HL-60 (cell line): ENCODE measurements around the gene MAN1A2.

Experiments
- DNase-seq, 2 experiments: peaks; one replicate each; pipeline ENCODE4 v3.0.0-alpha.2; 2010 to 2020; ENCODE audit warnings: low read depth in 1 of 2, low spot score in 1 of 2
- H3K27ac ChIP-seq: fragments of 250-450 bp; sonication (Bioruptor Pico); replicated peaks from 2 replicates; pipeline ENCODE4 v1.5.1; 2020; ENCODE audit warnings: mild to moderate bottlenecking, moderate library complexity
- H3K27me3 ChIP-seq: fragments of 250-450 bp; sonication (Bioruptor Pico); 2 replicates; pipeline ENCODE4 v1.5.1; 2021; ENCODE audit warnings: mild to moderate bottlenecking, moderate library complexity; ENCODE audit not compliant: insufficient read depth, poor library complexity, severe bottlenecking
- H3K4me3 ChIP-seq: replicated peaks from 2 replicates; pipeline ENCODE4 v1.5.1; 2011; ENCODE audit warnings: mild to moderate bottlenecking, control low read depth, low read length; ENCODE audit not compliant: insufficient read depth
- GABPA ChIP-seq: IDR thresholded peaks from 2 replicates; pipeline ENCODE4 v1.6.1; 2012; ENCODE audit warnings: low read depth
- POLR2AphosphoS5 ChIP-seq: IDR thresholded peaks from 2 replicates; pipeline ENCODE4 v1.6.1; 2012; ENCODE audit warnings: low read depth
- SPI1 ChIP-seq: IDR thresholded peaks from 2 replicates; pipeline ENCODE4 v1.6.1; 2012; ENCODE audit warnings: low read depth, mild to moderate bottlenecking, borderline replicate concordance
- TF ChIP-seq, protein P1 (sequence below): IDR thresholded peaks from 2 replicates; pipeline ENCODE4 v1.6.1; 2012; ENCODE audit warnings: low read depth; ENCODE audit not compliant: insufficient replicate concordance
- TF ChIP-seq, protein P2 (sequence below): IDR thresholded peaks from one replicate; pipeline ENCODE4 v1.5.1; 2011; ENCODE audit warnings: low read length, control low read depth, inconsistent platforms; ENCODE audit not compliant: insufficient read depth

Gene MAN1A2

DNA sequence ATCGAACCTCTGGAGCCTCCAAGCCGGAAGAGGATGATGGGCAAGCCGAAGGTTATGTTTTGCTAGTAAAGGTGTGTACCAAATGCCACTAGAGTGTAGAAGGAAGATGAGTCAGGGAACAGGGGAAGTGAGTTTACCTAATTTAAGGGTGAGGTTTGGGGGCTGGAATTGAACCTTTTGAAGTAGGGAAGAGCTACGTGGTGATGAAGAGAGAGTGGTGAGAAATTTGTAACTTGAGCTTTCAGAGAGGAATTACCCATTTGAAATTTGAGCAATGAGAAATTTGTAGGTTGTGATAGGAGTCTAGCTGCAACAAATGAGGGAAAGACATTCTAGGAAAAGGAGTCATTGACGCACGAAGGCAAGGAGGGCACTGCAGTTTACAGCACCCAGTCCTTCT lies 168.6 kb downstream of the MAN1A2 start:
- DNase-seq = no peak
- no peaks in the 10 kb centered on the region for H3K27me3 ChIP-seq
- TF ChIP-seq, protein P1, sequence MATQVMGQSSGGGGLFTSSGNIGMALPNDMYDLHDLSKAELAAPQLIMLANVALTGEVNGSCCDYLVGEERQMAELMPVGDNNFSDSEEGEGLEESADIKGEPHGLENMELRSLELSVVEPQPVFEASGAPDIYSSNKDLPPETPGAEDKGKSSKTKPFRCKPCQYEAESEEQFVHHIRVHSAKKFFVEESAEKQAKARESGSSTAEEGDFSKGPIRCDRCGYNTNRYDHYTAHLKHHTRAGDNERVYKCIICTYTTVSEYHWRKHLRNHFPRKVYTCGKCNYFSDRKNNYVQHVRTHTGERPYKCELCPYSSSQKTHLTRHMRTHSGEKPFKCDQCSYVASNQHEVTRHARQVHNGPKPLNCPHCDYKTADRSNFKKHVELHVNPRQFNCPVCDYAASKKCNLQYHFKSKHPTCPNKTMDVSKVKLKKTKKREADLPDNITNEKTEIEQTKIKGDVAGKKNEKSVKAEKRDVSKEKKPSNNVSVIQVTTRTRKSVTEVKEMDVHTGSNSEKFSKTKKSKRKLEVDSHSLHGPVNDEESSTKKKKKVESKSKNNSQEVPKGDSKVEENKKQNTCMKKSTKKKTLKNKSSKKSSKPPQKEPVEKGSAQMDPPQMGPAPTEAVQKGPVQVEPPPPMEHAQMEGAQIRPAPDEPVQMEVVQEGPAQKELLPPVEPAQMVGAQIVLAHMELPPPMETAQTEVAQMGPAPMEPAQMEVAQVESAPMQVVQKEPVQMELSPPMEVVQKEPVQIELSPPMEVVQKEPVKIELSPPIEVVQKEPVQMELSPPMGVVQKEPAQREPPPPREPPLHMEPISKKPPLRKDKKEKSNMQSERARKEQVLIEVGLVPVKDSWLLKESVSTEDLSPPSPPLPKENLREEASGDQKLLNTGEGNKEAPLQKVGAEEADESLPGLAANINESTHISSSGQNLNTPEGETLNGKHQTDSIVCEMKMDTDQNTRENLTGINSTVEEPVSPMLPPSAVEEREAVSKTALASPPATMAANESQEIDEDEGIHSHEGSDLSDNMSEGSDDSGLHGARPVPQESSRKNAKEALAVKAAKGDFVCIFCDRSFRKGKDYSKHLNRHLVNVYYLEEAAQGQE = no peak
- TF ChIP-seq, protein P2, sequence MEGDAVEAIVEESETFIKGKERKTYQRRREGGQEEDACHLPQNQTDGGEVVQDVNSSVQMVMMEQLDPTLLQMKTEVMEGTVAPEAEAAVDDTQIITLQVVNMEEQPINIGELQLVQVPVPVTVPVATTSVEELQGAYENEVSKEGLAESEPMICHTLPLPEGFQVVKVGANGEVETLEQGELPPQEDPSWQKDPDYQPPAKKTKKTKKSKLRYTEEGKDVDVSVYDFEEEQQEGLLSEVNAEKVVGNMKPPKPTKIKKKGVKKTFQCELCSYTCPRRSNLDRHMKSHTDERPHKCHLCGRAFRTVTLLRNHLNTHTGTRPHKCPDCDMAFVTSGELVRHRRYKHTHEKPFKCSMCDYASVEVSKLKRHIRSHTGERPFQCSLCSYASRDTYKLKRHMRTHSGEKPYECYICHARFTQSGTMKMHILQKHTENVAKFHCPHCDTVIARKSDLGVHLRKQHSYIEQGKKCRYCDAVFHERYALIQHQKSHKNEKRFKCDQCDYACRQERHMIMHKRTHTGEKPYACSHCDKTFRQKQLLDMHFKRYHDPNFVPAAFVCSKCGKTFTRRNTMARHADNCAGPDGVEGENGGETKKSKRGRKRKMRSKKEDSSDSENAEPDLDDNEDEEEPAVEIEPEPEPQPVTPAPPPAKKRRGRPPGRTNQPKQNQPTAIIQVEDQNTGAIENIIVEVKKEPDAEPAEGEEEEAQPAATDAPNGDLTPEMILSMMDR = no peak
- TF ChIP-seq SPI1 (no peak), GABPA (no peak), POLR2AphosphoS5 (no peak)
- H3K27ac ChIP-seq = no peak overlapping the region
- no peak overlapping the region for H3K4me3 ChIP-seq

DNA sequence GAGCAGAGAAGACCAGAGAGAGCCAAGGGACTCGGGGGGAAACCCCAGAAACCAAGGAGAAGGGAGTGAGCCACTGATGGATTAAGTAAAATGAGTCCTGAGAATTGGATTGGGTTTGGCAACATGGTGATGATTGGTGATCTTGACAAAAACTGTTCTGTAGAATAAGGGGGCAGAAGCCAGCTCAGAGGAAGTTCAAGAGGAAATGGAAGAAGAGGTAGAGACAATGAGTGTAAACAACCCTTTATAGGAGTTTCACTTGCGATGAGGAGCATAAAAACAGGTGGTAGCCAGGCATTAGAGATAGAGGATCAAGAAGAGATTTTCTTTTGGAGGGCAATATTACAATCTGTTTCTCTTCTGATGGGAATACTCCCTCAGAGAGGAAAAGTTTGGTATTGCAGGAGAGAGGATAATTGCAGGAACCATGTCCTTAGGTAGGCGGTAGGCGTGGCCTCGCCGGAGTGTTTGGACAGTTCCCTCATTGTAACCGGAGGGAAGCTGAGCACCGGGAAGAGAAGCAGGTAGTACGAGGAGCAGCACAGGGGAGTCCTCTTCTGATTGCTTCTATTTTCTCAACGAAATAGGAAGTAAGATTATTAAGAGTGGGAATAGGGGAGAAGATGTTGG lies 170.2 kb downstream of the MAN1A2 start:
- Histone ChIP-seq H3K4me3 (no peak overlapping the region), H3K27me3 (no peaks in the 10 kb centered on the region), H3K27ac (no peak overlapping the region)
- no peak for DNase-seq
- no peak for TF ChIP-seq GABPA
- TF ChIP-seq, protein P1 = peak; percentile 49

DNA sequence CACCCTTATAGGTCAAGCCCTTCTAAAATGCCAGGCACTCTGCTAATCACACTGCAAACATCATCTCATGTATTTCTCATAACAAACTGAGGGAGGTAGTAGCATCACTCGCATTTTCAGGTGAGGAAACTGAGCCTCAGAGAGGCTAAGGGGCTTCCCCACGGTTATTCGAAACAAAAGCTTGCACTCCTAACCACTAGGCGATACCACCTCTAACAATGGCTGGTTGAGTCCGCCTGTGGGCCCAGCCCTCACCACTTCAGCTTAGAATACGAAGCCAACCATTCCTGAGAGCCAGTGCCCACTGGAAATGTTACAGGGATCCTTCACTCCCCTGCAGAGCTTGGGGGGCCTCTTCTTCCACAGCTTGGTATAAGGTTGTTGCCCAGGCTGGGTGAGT lies 173.3 kb downstream of the MAN1A2 start:
- DNase-seq = no peak
- H3K4me3 ChIP-seq = no peak overlapping the region
- H3K27ac ChIP-seq = no peak overlapping the region
- TF ChIP-seq GABPA (no peak), SPI1 (no peak), POLR2AphosphoS5 (no peak)
- TF ChIP-seq, protein P1 = no peak
- TF ChIP-seq, protein P2 = no peak
- no peaks in the 10 kb centered on the region for H3K27me3 ChIP-seq
